HepG2 (cell line): Measurements from ENCODE around the gene FPR3. TPM values are rescaled to one million over a fixed set of nuclear protein-coding genes. Genes with fewer than 3 reads are reported as not detected.

Experiments
- ATAC-seq: fragments of 200-7000 bp; cut with Tn5 transposase; 3 replicates; pipeline ENCODE4 v1.9.1; 2020; ENCODE audit warnings: mild to moderate bottlenecking, moderate library complexity
- BruUV-seq: library from RNA; stranded (reverse); fragments of 400-500 nt; replicated peaks from 2 replicates; lab custom pipeline; 2021; lab: Mats Ljungman, UMichigan
- CTCF ChIA-PET: fragments of 300-600 bp; formaldehyde crosslinking; extraction: SDS; loops from one replicate; lab custom pipeline; 2021; ENCODE audit warnings: low total read pairs, inconsistent platforms, low intra/inter-chr PET ratio; lab: Yijun Ruan, JAX
- POLR2A ChIA-PET: fragments of 350-600 bp; sonication (Branson Sonifier 250); formaldehyde crosslinking; loops from one replicate; lab custom pipeline; 2020; ENCODE audit warnings: antibody characterized with exemption, inconsistent platforms; lab: Yijun Ruan, JAX
- DNase-seq: peaks from one replicate; pipeline ENCODE4 v3.0.0-alpha.2; 2015; ENCODE audit warnings: low spot score
- FAIRE-seq: peaks from 3 replicates; lab custom pipeline; 2011; peaks lifted over from hg19 to GRCh38; lab: Jason Lieb, UNC
- H2AFZ ChIP-seq: one replicate; pipeline ENCODE4 v1.6.1; 2011; ENCODE audit warnings: low read length, inconsistent platforms
- H3K27ac ChIP-seq: fragments of 300-600 bp; 3 replicates; pipeline ENCODE4 v1.8.0; 2011; ENCODE audit warnings: mixed run types, mild to moderate bottlenecking, mixed read lengths, low read length, inconsistent platforms; ENCODE audit not compliant: insufficient read depth; ENCODE audit errors: extremely low read length
- H3K27me3 ChIP-seq, 2 experiments: fragments of 200-600 bp in 1 of 2; 2 replicates in 1 of 2; 3 replicates in 1 of 2; pipeline versions ENCODE4 v1.6.0 to v1.8.0; 2011; ENCODE audit warnings: low read length in 2 of 2, mild to moderate bottlenecking in 2 of 2, moderate library complexity in 2 of 2, inconsistent platforms in 1 of 2; ENCODE audit not compliant: insufficient read depth in 2 of 2, control insufficient read depth in 1 of 2
- H3K36me3 ChIP-seq, 2 experiments: fragments of 200-600 bp in 1 of 2; replicated peaks in 1 of 2; 2 replicates in 1 of 2; 3 replicates in 1 of 2; pipeline versions ENCODE4 v1.5.1 to v1.8.0; 2011; ENCODE audit warnings: low read length in 2 of 2, inconsistent platforms in 1 of 2; ENCODE audit not compliant: insufficient read depth in 2 of 2, control insufficient read depth in 1 of 2
- H3K4me1 ChIP-seq: 2 replicates; pipeline ENCODE4 v1.5.1; 2012; ENCODE audit warnings: low read length, inconsistent platforms; ENCODE audit not compliant: insufficient read depth
- H3K4me2 ChIP-seq: 2 replicates; pipeline ENCODE4 v1.6.0; 2011; ENCODE audit warnings: low read depth, low read length, inconsistent platforms
- H3K4me3 ChIP-seq, 3 experiments: fragments of 200-600 bp in 1 of 3; sonication (generic), shearing (Covaris generic) in 1 of 3; replicated peaks in 1 of 3; 2 replicates each; pipeline ENCODE4 v1.5.1; 2011 to 2016; ENCODE audit warnings: low read length in 3 of 3, inconsistent platforms in 2 of 3, low read depth in 2 of 3, mild to moderate bottlenecking in 2 of 3, control low read depth in 1 of 3, mixed read lengths in 1 of 3; ENCODE audit not compliant: insufficient read depth in 1 of 3
- H3K79me2 ChIP-seq: one replicate; pipeline ENCODE4 v1.6.1; 2011; ENCODE audit warnings: low read length, inconsistent platforms; ENCODE audit not compliant: insufficient read depth
- H3K9ac ChIP-seq: 2 replicates; pipeline ENCODE4 v1.6.0; 2011; ENCODE audit warnings: mild to moderate bottlenecking, low read depth, low read length, inconsistent platforms; ENCODE audit not compliant: insufficient read depth
- H3K9me3 ChIP-seq: 2 replicates; pipeline ENCODE4 v1.5.1; 2012; ENCODE audit warnings: mild to moderate bottlenecking, low read length
- H4K20me1 ChIP-seq: 2 replicates; pipeline ENCODE4 v1.6.0; 2011; ENCODE audit warnings: inconsistent platforms, mild to moderate bottlenecking, low read length, moderate library complexity; ENCODE audit not compliant: insufficient read depth
- CTCF ChIP-seq: sonication (generic); formaldehyde crosslinking; IDR thresholded peaks from 2 replicates; pipeline ENCODE4 v1.5.0; 2020; ENCODE audit warnings: mild to moderate bottlenecking, missing genetic modification reagents, moderate library complexity
- MBD4 ChIP-seq: IDR thresholded peaks from 2 replicates; pipeline ENCODE4 v1.6.1; 2012; ENCODE audit warnings: low read length, inconsistent platforms, borderline replicate concordance
- ZNF557 ChIP-seq: sonication (generic); formaldehyde crosslinking; IDR thresholded peaks from 2 replicates; pipeline ENCODE4 v1.4.0; 2020; ENCODE audit warnings: missing genetic modification reagents
- WGBS: methylation state at CpG from one replicate; pipeline ENCODE4 v1.1.6; 2017; ENCODE audit warnings: low lambda C conversion rate; 5-methylcytosine and 5-hydroxymethylcytosine counted together
- in situ Hi-C: cut with HindIII; loops from 2 replicates; pipeline ENCODE4 v1.10.0; 2017; ENCODE audit warnings: low pct_unique_long_range_greater_than_20kb; ENCODE audit not compliant: extremely low pct_ligation_motif_present
- intact Hi-C: fragments of 100-400 bp; cut with micrococcal nuclease; formaldehyde crosslinking; loops from one replicate; pipeline ENCODE4 v1.10.0; 2022; ENCODE audit not compliant: unreplicated experiment
- polyA plus RNA-seq, 8 experiments: library from polyadenylated mRNA; depleted of rRNA in 3 of 8; stranded (reverse) in 7 of 8; unstranded in 1 of 8; fragments of >200 nt; fragmentation: Illumina TruSeq in 4 of 8; extraction: Trizol in 4 of 8; gene quantifications; 2 replicates each; pipeline versions ENCODE4 v1.2.1 to v1.2.3, GENCODE V29; 2011 to 2016; ENCODE audit warnings: low read depth in 4 of 8, missing spikeins in 1 of 8, mixed read lengths in 1 of 8; ENCODE audit not compliant: insufficient read depth in 1 of 8
- total RNA-seq, 5 experiments: library from RNA; depleted of rRNA; stranded (reverse); fragments of >200 nt; fragmentation: Illumina TruSeq; extraction: Trizol; gene quantifications; 2 replicates each; pipeline ENCODE4 v1.2.3, GENCODE V29; 2016; ENCODE audit warnings: low read depth in 1 of 5
- TF ChIP-seq, protein P1 (sequence below): sonication (generic); formaldehyde crosslinking; IDR thresholded peaks from 2 replicates; pipeline ENCODE4 v1.5.0; 2020; ENCODE audit warnings: mild to moderate bottlenecking, missing genetic modification reagents
- TF ChIP-seq, protein P2 (sequence below): sonication (generic); formaldehyde crosslinking; IDR thresholded peaks from 2 replicates; pipeline ENCODE4 v1.5.1; 2020; ENCODE audit warnings: mild to moderate bottlenecking, missing genetic modification reagents

FPR3 gene
- total and polyA plus RNA-seq, 2 of the 13 experiments (the other 11 are each of a cell fraction or from before 2014, with no cell fraction given), result not detected

- intact Hi-C loops, result no loop called here
- 0 out of 2 replicates have a peak, but pooled peaks have one; percentile 8 for TF ChIP-seq CTCF (CRISPR knock-in tag)
- TF ChIP-seq, protein P1, sequence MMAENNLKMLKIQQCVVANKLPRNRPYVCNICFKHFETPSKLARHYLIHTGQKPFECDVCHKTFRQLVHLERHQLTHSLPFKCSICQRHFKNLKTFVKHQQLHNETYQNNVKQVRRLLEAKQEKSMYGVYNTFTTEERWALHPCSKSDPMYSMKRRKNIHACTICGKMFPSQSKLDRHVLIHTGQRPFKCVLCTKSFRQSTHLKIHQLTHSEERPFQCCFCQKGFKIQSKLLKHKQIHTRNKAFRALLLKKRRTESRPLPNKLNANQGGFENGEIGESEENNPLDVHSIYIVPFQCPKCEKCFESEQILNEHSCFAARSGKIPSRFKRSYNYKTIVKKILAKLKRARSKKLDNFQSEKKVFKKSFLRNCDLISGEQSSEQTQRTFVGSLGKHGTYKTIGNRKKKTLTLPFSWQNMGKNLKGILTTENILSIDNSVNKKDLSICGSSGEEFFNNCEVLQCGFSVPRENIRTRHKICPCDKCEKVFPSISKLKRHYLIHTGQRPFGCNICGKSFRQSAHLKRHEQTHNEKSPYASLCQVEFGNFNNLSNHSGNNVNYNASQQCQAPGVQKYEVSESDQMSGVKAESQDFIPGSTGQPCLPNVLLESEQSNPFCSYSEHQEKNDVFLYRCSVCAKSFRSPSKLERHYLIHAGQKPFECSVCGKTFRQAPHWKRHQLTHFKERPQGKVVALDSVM, result no peak
- TF ChIP-seq, protein P2, sequence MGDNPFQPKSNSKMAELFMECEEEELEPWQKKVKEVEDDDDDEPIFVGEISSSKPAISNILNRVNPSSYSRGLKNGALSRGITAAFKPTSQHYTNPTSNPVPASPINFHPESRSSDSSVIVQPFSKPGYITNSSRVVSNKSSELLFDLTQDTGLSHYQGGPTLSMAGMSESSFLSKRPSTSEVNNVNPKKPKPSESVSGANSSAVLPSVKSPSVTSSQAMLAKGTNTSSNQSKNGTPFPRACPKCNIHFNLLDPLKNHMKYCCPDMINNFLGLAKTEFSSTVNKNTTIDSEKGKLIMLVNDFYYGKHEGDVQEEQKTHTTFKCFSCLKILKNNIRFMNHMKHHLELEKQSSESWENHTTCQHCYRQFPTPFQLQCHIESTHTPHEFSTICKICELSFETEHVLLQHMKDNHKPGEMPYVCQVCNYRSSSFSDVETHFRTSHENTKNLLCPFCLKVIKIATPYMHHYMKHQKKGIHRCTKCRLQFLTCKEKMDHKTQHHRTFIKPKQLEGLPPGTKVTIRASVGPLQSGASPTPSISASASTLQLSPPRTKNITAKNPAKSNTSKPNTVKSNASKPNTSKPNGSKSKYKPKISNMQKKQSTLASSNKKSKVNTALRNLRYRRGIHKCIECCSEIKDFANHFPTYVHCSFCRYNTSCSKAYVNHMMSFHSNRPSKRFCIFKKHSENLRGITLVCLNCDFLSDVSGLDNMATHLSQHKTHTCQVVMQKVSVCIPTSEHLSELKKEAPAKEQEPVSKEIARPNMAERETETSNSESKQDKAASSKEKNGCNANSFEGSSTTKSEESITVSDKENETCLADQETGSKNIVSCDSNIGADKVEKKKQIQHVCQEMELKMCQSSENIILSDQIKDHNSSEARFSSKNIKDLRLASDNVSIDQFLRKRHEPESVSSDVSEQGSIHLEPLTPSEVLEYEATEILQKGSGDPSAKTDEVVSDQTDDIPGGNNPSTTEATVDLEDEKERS (CRISPR knock-in tag), result no peak
- no peak for TF ChIP-seq MBD4
- no peak for TF ChIP-seq ZNF557 (CRISPR knock-in tag)
- TF ChIP-seq, all 625 proteins: peak for 1
Observed at GRCh38 chr19:51830274-51830673, 35.3 kb downstream of the FPR3 start.

More at GRCh38 chr19:51830274-51830673, 35.3 kb downstream of the FPR3 start:
- Histone ChIP-seq H3K9ac (no peak overlapping the region), H4K20me1 (no peaks in the 10 kb centered on the region), H3K4me3 (no peak overlapping the region), H3K36me3 (no peaks in the 10 kb centered on the region), H3K4me2 (no peak overlapping the region), H3K9me3 (peaks cover 83% of the 10 kb centered on the region), H3K79me2 (no peaks in the 10 kb centered on the region), H2AFZ (no peak overlapping the region), H3K27me3 (no peaks in the 10 kb centered on the region), H3K27ac (no peak overlapping the region), H3K4me1 (no peaks in the 10 kb centered on the region)
- DNase-seq (no peak), ATAC-seq (no peak), FAIRE-seq (no peak)
- in situ Hi-C loops, result no loop called here
- BruUV-seq, result no TSS peak
- ChIA-PET CTCF (no interaction called here), POLR2A (no interaction called here)
- 1% methylated on average over 2 of the region's 2 CpGs for WGBS
